OCI-LY1 (cell line): ENCODE results near the gene NID1.

ENCODE experiments used
- H2AFZ ChIP-seq: fragments of 200-600 bp; sonication (generic), shearing (Covaris generic); 2 replicates; pipeline ENCODE4 v1.6.0; 2014; ENCODE audit warnings: antibody characterized with exemption, mild to moderate bottlenecking, low read length
- H3F3A ChIP-seq: fragments of 200-600 bp; sonication (generic), shearing (Covaris generic); 2 replicates; pipeline ENCODE4 v1.6.0; 2014; ENCODE audit warnings: mild to moderate bottlenecking, antibody characterized with exemption, low read length, moderate library complexity; ENCODE audit not compliant: insufficient read depth
- H3K27ac ChIP-seq: fragments of 200-600 bp; sonication (generic); 2 replicates; pipeline ENCODE4 v1.5.1; 2014; ENCODE audit warnings: low read length, mixed run types, mild to moderate bottlenecking, low read depth; ENCODE audit not compliant: poor library complexity, severe bottlenecking
- H3K27me3 ChIP-seq: fragments of 200-600 bp; sonication (generic); 2 replicates; pipeline ENCODE4 v1.6.0; 2014; ENCODE audit warnings: antibody characterized with exemption, mild to moderate bottlenecking, low read length, moderate library complexity; ENCODE audit not compliant: insufficient read depth
- H3K36me3 ChIP-seq: fragments of 200-600 bp; sonication (generic); 2 replicates; pipeline ENCODE4 v1.6.1; 2014; ENCODE audit warnings: mild to moderate bottlenecking, antibody characterized with exemption, low read length, moderate library complexity, mixed read lengths; ENCODE audit not compliant: insufficient read depth
- H3K4me1 ChIP-seq: fragments of 200-600 bp; sonication (generic); 2 replicates; pipeline ENCODE4 v1.5.1; 2014; ENCODE audit warnings: mild to moderate bottlenecking, low read length, moderate library complexity; ENCODE audit not compliant: insufficient read depth, severe bottlenecking
- H3K4me2 ChIP-seq: fragments of 200-600 bp; sonication (generic), shearing (Covaris generic); 2 replicates; pipeline ENCODE4 v1.6.1; 2014; ENCODE audit warnings: low read length
- H3K4me3 ChIP-seq: fragments of 200-600 bp; sonication (generic); 2 replicates; pipeline ENCODE4 v1.5.1; 2014; ENCODE audit warnings: low read length, low read depth, mild to moderate bottlenecking, mixed read lengths; ENCODE audit not compliant: poor library complexity, severe bottlenecking
- H3K79me2 ChIP-seq: fragments of 200-600 bp; shearing (Covaris generic); 2 replicates; pipeline ENCODE4 v1.6.1; 2016; ENCODE audit warnings: mixed run types, low read length, mixed read lengths; ENCODE audit not compliant: insufficient read depth
- H3K9ac ChIP-seq: fragments of 200-600 bp; sonication (generic), shearing (Covaris generic); 2 replicates; pipeline ENCODE4 v1.6.1; 2014; ENCODE audit warnings: mild to moderate bottlenecking, low read length, mixed read lengths
- H3K9me2 ChIP-seq: fragments of 200-600 bp; sonication (generic), shearing (Covaris generic); 2 replicates; pipeline ENCODE4 v1.6.1; 2014; ENCODE audit warnings: low read depth, mild to moderate bottlenecking, low read length, mixed read lengths
- H3K9me3 ChIP-seq: fragments of 200-600 bp; shearing (Covaris generic); 2 replicates; pipeline ENCODE4 v1.6.1; 2014; ENCODE audit warnings: low read length, mixed read lengths
- H4K20me1 ChIP-seq: fragments of 200-600 bp; sonication (generic), shearing (Covaris generic); 2 replicates; pipeline ENCODE4 v1.6.0; 2016; ENCODE audit warnings: mild to moderate bottlenecking, low read length; ENCODE audit not compliant: insufficient read depth
- CTCF ChIP-seq: fragments of 200-600 bp; sonication (generic), shearing (Covaris generic); IDR thresholded peaks from 2 replicates; pipeline ENCODE4 v1.5.1; 2017; ENCODE audit warnings: mild to moderate bottlenecking, antibody characterized with exemption, low read length, moderate library complexity, mixed read lengths
- EZH2 ChIP-seq: fragments of 200-600 bp; sonication (generic), shearing (Covaris generic); IDR thresholded peaks from 2 replicates; pipeline ENCODE4 v1.8.0; 2017; ENCODE audit warnings: borderline replicate concordance, mixed run types, mild to moderate bottlenecking, antibody characterized with exemption, low read length, moderate library complexity, mixed read lengths

The NID1 gene

GRCh38 chr1:235960809-235961208, 104.1 kb downstream of the NID1 start:
- no peak overlapping the region for H3K4me3 ChIP-seq
- H3F3A ChIP-seq: no peaks in the 10 kb centered on the region
- no peaks in the 10 kb centered on the region for H3K9me2 ChIP-seq
- H3K36me3 ChIP-seq: no peaks in the 10 kb centered on the region
- no peak overlapping the region for H3K27ac ChIP-seq
- no peak overlapping the region for H3K9ac ChIP-seq
- no peaks in the 10 kb centered on the region for H3K79me2 ChIP-seq
- TF ChIP-seq EZH2 (no peak), CTCF (no peak)
- no peaks in the 10 kb centered on the region for H3K9me3 ChIP-seq
- H3K27me3 ChIP-seq: no peaks in the 10 kb centered on the region
- H4K20me1 ChIP-seq: no peaks in the 10 kb centered on the region
- H3K4me1 ChIP-seq: no peaks in the 10 kb centered on the region
- H3K4me2 ChIP-seq: no peak overlapping the region
- H2AFZ ChIP-seq: no peak overlapping the region

GRCh38 chr1:235958021-235958420, 106.9 kb downstream of the NID1 start:
- Histone ChIP-seq H3K36me3 (no peaks in the 10 kb centered on the region), H3K4me1 (peaks cover 11% of the 10 kb centered on the region), H3K9ac (no peak overlapping the region), H3K27me3 (no peaks in the 10 kb centered on the region), H3K4me2 (no peak overlapping the region), H3K4me3 (no peak overlapping the region), H3K9me3 (no peaks in the 10 kb centered on the region), H3F3A (no peaks in the 10 kb centered on the region), H3K79me2 (no peaks in the 10 kb centered on the region), H2AFZ (no peak overlapping the region), H3K9me2 (no peaks in the 10 kb centered on the region), H3K27ac (no peak overlapping the region), H4K20me1 (no peaks in the 10 kb centered on the region)
- TF ChIP-seq EZH2: no peak
- no peak for TF ChIP-seq CTCF

GRCh38 chr1:235955777-235956176, 109.1 kb downstream of the NID1 start:
- Histone ChIP-seq H2AFZ (no peak overlapping the region), H3K4me2 (no peak overlapping the region), H3K36me3 (no peaks in the 10 kb centered on the region), H3K4me1 (peaks cover 11% of the 10 kb centered on the region), H3K4me3 (no peak overlapping the region), H3K79me2 (no peaks in the 10 kb centered on the region), H3K27me3 (no peaks in the 10 kb centered on the region), H3K9me2 (no peaks in the 10 kb centered on the region), H3K9ac (no peak overlapping the region), H3F3A (no peaks in the 10 kb centered on the region), H3K9me3 (no peaks in the 10 kb centered on the region), H3K27ac (no peak overlapping the region), H4K20me1 (no peaks in the 10 kb centered on the region)
- TF ChIP-seq CTCF (no peak), EZH2 (no peak)
